ENCODE measurements around the gene EMSY.
"Not testable (repeated sequence)": the region's sequence is repeated elsewhere in the genome, so short reads cannot be mapped to it uniquely, and the experiment has no call there.

The EMSY gene

DNA sequence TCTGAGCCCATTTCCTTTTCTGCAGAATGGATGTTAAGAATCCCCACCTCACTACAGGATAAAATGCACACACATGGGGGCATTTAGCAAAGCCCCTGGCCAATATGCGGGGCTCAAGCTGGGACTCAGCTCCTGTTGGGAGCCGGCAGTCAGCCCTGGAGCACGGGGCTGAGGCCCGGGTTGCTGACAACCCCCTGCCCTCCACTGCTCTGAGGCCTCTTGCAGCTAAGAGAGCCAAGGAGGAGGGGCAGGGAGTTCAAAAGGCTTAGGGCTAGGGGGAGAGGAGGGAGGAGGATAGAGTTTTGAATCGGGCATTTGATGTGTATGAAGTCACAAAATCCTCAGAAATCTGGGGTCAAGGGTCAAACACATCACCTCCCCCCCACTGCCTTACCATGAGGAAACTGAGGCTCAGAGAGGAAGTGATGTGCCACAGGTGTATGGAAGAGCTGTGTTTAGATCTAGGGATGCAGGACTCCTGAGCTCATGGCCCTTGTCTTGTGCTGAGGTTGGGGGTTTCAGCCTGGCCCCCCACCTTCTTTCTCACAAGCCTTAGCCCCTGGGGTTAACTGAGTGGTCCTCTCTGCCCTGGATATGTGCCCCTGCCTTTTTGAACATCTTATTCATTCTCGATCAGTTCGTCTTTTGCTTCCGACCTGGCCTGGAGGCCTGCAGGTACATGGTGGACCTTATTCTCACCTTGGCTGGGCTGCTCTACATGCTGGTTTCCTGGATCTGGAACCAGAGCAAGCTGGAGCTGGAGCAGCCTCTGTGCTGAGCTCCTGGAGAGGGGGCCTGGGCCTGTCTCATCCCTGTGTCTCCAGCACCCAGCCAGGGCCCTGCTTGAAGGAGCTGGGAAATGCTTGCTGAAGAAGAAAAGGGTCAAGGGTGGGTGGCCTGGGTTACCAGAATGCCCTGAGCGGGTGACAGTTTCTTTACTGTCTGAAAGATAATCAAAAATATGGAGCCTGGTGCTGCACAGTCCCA is 145.4 kb downstream of the EMSY start:
- H3K36me3 ChIP-seq (ENCODE audit: insufficient read depth, insufficient read length, low read length), result no peaks in the 10 kb centered on the region
- 0 out of 2 replicates have a peak, but pooled peaks cover 7% of the 10 kb centered on the region for H3K9me3 ChIP-seq (ENCODE audit: insufficient read depth, low read length)
- no peak overlapping the region for H3K9ac ChIP-seq (ENCODE audit: insufficient read length, low read depth)
- DNase-seq (ENCODE audit: low read depth, low spot score), result no peak
- no peaks in the 10 kb centered on the region for H3K27me3 ChIP-seq (ENCODE audit: insufficient read depth, insufficient read length)
- TF ChIP-seq YY1 (IDR thresholded peaks at IDR 0.05; ENCODE audit: insufficient read depth, insufficient read length), result no peak
- no peak for TF ChIP-seq ZNF274 (IDR thresholded peaks at IDR 0.05; ENCODE audit: low read depth, low read length)
- no peak for TF ChIP-seq SUZ12 (IDR thresholded peaks at IDR 0.05; ENCODE audit: extremely low read depth, insufficient read depth, insufficient read length)
- peaks cover 2% of the 10 kb centered on the region for H3K4me1 ChIP-seq (ENCODE audit: insufficient read depth, insufficient read length)
- H3K4me3 ChIP-seq (ENCODE audit: insufficient read length, low read depth), result no peak overlapping the region

DNA sequence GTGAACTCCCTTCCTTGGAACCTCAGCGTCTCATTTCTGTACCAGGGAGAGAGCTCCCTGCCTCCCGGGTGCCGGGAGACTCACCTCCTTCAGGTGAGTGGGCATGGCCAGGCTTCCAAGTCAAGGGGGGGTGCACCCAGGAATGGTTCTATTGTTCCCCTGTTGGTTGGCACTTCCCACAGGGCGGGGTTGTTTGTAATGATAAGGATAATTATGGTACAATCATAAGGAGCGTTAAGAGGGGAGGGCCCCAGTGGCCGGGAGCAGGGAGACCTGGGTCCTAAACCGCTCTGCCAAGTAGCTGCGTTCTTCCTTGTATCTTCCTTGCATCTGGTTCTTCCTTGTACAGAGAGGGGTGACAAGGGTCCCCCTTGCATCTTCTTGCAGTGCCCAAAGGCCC is 146.6 kb downstream of the EMSY start:
- H3K4me1 ChIP-seq (ENCODE audit: insufficient read depth, insufficient read length), result peaks cover 2% of the 10 kb centered on the region
- no peak for DNase-seq (ENCODE audit: low read depth, low spot score)
- no peak for TF ChIP-seq SUZ12 (IDR thresholded peaks at IDR 0.05; ENCODE audit: extremely low read depth, insufficient read depth, insufficient read length)
- TF ChIP-seq YY1 (IDR thresholded peaks at IDR 0.05; ENCODE audit: insufficient read depth, insufficient read length), result no peak
- TF ChIP-seq ZNF274 (IDR thresholded peaks at IDR 0.05; ENCODE audit: low read depth, low read length), result no peak

DNA sequence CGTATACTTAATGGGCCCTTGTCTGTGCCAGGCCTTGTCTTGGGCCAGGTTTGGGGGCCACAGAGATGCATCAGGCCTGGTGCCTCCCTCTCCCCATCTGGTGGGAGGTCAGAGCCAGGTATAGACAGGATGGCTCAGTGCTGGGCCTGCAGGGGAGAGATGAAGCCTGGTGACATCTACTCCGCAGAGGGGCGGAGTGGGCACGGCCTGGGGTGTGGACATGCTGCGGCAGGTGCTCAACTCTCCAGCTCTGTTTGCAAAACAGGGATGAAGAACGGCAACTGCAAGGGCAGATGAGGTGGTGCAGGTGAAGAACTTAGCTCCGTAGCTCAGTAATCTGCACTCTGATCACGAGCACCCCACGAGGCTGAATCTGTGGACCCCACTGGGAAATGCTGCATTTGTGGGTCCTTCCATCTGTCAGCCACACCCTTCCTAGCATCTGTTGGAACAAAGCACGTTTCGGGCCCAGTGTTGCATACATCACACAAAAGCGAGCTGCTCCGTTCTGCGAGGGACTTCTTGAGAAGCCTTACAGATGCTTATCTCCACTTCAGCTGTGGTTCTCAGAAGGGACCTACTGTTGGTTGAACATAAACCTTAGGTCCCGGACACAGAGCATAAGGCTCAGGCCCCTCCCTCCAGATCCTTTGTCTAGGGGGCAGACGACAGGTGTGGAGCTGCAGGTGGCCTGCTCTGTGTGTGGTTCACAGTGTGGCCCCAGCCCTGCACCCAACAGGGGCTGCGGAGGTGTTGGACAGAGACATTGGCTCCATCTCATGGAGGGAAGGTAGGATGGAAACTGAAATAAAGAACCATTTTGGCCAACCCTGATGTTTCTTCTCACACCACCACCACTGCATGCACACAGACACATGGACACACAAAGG is 147.5 kb downstream of the EMSY start:
- H3K9ac ChIP-seq (ENCODE audit: insufficient read length, low read depth), result no peak overlapping the region
- no peak for DNase-seq (ENCODE audit: low read depth, low spot score)
- TF ChIP-seq ZNF274 (IDR thresholded peaks at IDR 0.05; ENCODE audit: low read depth, low read length), result no peak
- TF ChIP-seq YY1 (IDR thresholded peaks at IDR 0.05; ENCODE audit: insufficient read depth, insufficient read length), result no peak
- TF ChIP-seq SUZ12 (IDR thresholded peaks at IDR 0.05; ENCODE audit: extremely low read depth, insufficient read depth, insufficient read length), result no peak
- H3K9me3 ChIP-seq (ENCODE audit: insufficient read depth, low read length), result no peaks in the 10 kb centered on the region
- no peak overlapping the region for H3K4me3 ChIP-seq (ENCODE audit: insufficient read length, low read depth)
- H3K27me3 ChIP-seq (ENCODE audit: insufficient read depth, insufficient read length), result no peaks in the 10 kb centered on the region
- H3K36me3 ChIP-seq (ENCODE audit: insufficient read depth, insufficient read length, low read length), result no peaks in the 10 kb centered on the region
- peaks cover 2% of the 10 kb centered on the region for H3K4me1 ChIP-seq (ENCODE audit: insufficient read depth, insufficient read length)

More for the DNA sequence above, 146.6 kb downstream of the EMSY start:
- Histone ChIP-seq H3K27me3 (ENCODE audit: insufficient read depth, insufficient read length) (no peaks in the 10 kb centered on the region), H3K9ac (ENCODE audit: insufficient read length, low read depth) (no peak overlapping the region), H3K9me3 (ENCODE audit: insufficient read depth, low read length) (0 out of 2 replicates have a peak, but pooled peaks cover 3% of the 10 kb centered on the region), H3K4me3 (ENCODE audit: insufficient read length, low read depth) (no peak overlapping the region), H3K36me3 (ENCODE audit: insufficient read depth, insufficient read length, low read length) (no peaks in the 10 kb centered on the region)

DNA sequence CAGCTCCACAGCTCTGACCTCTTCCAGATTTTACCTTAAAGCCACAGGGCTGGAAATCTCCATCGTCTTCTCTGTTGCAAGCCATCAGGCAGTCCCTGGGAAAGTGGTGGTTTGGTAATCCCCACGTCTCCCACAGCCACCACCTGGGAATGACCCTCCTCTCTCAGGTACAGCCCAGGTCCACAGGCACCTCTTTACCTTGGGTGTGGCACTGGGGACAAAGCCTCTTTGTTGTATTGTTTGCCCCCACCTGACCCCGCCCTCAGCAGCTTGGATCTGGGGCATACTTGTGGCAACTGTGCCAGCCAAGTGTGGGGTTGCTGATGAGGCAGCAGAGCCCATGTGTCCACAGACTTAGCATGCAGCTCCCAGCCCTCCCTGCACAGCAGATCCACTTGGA is 148.1 kb downstream of the EMSY start:
- Histone ChIP-seq H3K4me3 (ENCODE audit: insufficient read length, low read depth) (no peak overlapping the region), H3K27me3 (ENCODE audit: insufficient read depth, insufficient read length) (no peaks in the 10 kb centered on the region), H3K9ac (ENCODE audit: insufficient read length, low read depth) (no peak overlapping the region), H3K9me3 (ENCODE audit: insufficient read depth, low read length) (no peaks in the 10 kb centered on the region), H3K4me1 (ENCODE audit: insufficient read depth, insufficient read length) (peaks cover 4% of the 10 kb centered on the region), H3K36me3 (ENCODE audit: insufficient read depth, insufficient read length, low read length) (no peaks in the 10 kb centered on the region)
- no peak for DNase-seq (ENCODE audit: low read depth, low spot score)
- TF ChIP-seq SUZ12 (IDR thresholded peaks at IDR 0.05; ENCODE audit: extremely low read depth, insufficient read depth, insufficient read length) (no peak), ZNF274 (IDR thresholded peaks at IDR 0.05; ENCODE audit: low read depth, low read length) (no peak), YY1 (IDR thresholded peaks at IDR 0.05; ENCODE audit: insufficient read depth, insufficient read length) (no peak)

DNA sequence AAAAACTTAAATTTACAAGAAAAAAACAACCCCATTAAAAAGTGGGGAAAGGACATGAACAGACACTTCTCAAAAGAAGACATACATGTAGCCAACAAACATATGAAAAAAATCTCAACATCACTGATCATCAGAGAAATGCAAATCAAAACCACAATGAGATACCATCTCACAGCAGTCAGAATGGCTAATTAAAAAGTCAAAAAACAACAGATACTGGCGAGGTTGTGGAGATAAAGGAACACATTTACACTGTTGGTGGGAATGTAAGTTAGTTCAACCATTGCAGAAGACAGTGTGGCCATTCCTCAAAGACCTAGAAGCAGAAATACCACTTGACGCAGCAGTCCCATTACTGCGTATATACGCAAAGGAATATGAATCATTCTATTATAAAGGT is 150.3 kb downstream of the EMSY start:
- H3K4me1 ChIP-seq (ENCODE audit: insufficient read depth, insufficient read length), result peaks cover 10% of the 10 kb centered on the region
- not testable (repeated sequence) for H3K4me3 ChIP-seq (ENCODE audit: insufficient read length, low read depth); H3K36me3 ChIP-seq (ENCODE audit: insufficient read depth, insufficient read length, low read length); H3K9me3 ChIP-seq (ENCODE audit: insufficient read depth, low read length); H3K27me3 ChIP-seq (ENCODE audit: insufficient read depth, insufficient read length); H3K9ac ChIP-seq (ENCODE audit: insufficient read length, low read depth); DNase-seq (ENCODE audit: low read depth, low spot score)

DNA sequence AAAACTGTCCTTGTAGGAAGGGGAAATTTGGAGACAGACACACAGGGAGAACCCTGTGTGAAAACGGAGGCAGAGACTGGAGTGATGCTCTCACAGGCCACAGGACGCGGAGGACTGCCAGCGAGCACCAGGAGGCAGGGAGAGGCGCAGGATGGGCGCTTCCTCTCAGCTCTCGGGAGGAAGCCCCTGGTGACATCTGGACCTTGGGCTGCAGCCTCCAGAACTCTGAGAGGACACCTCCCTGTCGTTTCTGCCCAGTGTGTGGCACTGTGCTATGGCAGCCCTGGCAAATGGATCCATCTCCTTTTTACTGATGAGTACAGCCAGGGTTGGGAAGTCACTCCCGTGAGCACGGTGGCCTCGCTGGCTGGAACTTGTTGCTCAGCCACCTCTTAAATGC is 151.8 kb downstream of the EMSY start:
- no peak overlapping the region for H3K9ac ChIP-seq (ENCODE audit: insufficient read length, low read depth)
- no peak for DNase-seq (ENCODE audit: low read depth, low spot score)
- no peaks in the 10 kb centered on the region for H3K27me3 ChIP-seq (ENCODE audit: insufficient read depth, insufficient read length)
- no peak overlapping the region for H3K4me3 ChIP-seq (ENCODE audit: insufficient read length, low read depth)
- H3K36me3 ChIP-seq (ENCODE audit: insufficient read depth, insufficient read length, low read length), result no peaks in the 10 kb centered on the region
- H3K4me1 ChIP-seq (ENCODE audit: insufficient read depth, insufficient read length), result peaks cover 10% of the 10 kb centered on the region
- TF ChIP-seq SUZ12 (IDR thresholded peaks at IDR 0.05; ENCODE audit: extremely low read depth, insufficient read depth, insufficient read length) (no peak), YY1 (IDR thresholded peaks at IDR 0.05; ENCODE audit: insufficient read depth, insufficient read length) (no peak), ZNF274 (IDR thresholded peaks at IDR 0.05; ENCODE audit: low read depth, low read length) (no peak)
- H3K9me3 ChIP-seq (ENCODE audit: insufficient read depth, low read length), result no peaks in the 10 kb centered on the region

Data from NT2/D1 (cell line).